ENCODE measurements around the gene SARNP. TPM values are rescaled to one million over a fixed set of nuclear protein-coding genes. Genes with fewer than 3 reads are reported as not detected.
A peak's percentile ranks its signal among the peaks of the same experiment; 100 is the strongest.

The SARNP gene
- total and polyA plus RNA-seq, 9 of the 15 experiments (the other 6 are each of a cell fraction or from before 2014, with no cell fraction given): 70.1 to 400 (median 198) TPM

- TF ChIP-seq EZH2 (IDR thresholded peaks at IDR 0.05; ENCODE audit: borderline replicate concordance, low read depth, low read length): no peak
- TF ChIP-seq HMGXB4 (CRISPR knock-in tag; IDR thresholded peaks at IDR 0.05): no peak
- TF ChIP-seq TCF7 (IDR thresholded peaks at IDR 0.05; ENCODE audit: borderline replicate concordance): no peak
- no peak for TF ChIP-seq NCOA6 (IDR thresholded peaks at IDR 0.05)
- 0 out of 2 replicates have a peak, but pooled peaks have one; percentile 41 for TF ChIP-seq KHSRP (IDR thresholded peaks at IDR 0.05)
- TF ChIP-seq MTA1 (IDR thresholded peaks at IDR 0.05; ENCODE audit: borderline replicate concordance): peak; percentile 87
- TF ChIP-seq MAZ (CRISPR knock-in tag; conservative IDR thresholded peaks at IDR 0.05 in 1 of 2, IDR thresholded peaks at IDR 0.05 in 1 of 2): peak; percentile 70 to 79
- TF ChIP-seq NFRKB (IDR thresholded peaks at IDR 0.05; ENCODE audit: low read depth): peak; percentile 67; the same call in 1 of the 2 replicates
- TF ChIP-seq HDAC1 (IDR thresholded peaks at IDR 0.05): peak in 1 of 2 experiments; percentile 94; a peak in 2 of 4 replicates
- no peak for TF ChIP-seq MCM2 (IDR thresholded peaks at IDR 0.05; ENCODE audit: low read depth)
- TF ChIP-seq RFX1 (IDR thresholded peaks at IDR 0.05): no peak
- peak; percentile 75; the same call in 1 of the 2 replicates for TF ChIP-seq NFATC3 (IDR thresholded peaks at IDR 0.05)
- TF ChIP-seq BCOR (IDR thresholded peaks at IDR 0.05): peak; percentile 83
- no peak for TF ChIP-seq GABPA (tag; conservative IDR thresholded peaks at IDR 0.05; ENCODE audit: low read depth)
- no peak for TF ChIP-seq ZNF707 (CRISPR knock-in tag; conservative IDR thresholded peaks at IDR 0.05)
- TF ChIP-seq ZNF175 (CRISPR knock-in tag; IDR thresholded peaks at IDR 0.05; ENCODE audit: low read depth): no peak
- TF ChIP-seq TRIM25 (IDR thresholded peaks at IDR 0.05; ENCODE audit: borderline replicate concordance): peak; percentile 98; the same call in 1 of the 2 replicates
- TF ChIP-seq ZNF507 (tag; conservative IDR thresholded peaks at IDR 0.05): no peak
- no peak for TF ChIP-seq ATF1 (CRISPR knock-in tag; IDR thresholded peaks at IDR 0.05)
- TF ChIP-seq ATF1 (tag; IDR thresholded peaks at IDR 0.05): peak; percentile 30
- TF ChIP-seq ATF2 (CRISPR knock-in tag; IDR thresholded peaks at IDR 0.05): no peak
- no peak for TF ChIP-seq E2F1 (CRISPR knock-in tag; IDR thresholded peaks at IDR 0.05)
- no peak for TF ChIP-seq FIP1L1 (IDR thresholded peaks at IDR 0.05; ENCODE audit: low read depth, low read length, poor library complexity, severe bottlenecking)
- TF ChIP-seq ZNF699 (CRISPR knock-in tag; IDR thresholded peaks at IDR 0.05; ENCODE audit: insufficient replicate concordance): no peak
- no peak for TF ChIP-seq RFX7 (CRISPR knock-in tag; IDR thresholded peaks at IDR 0.05)
These were observed 74.7 kb downstream of the SARNP start, which contains the start of gene GDF11 (continued) for GRCh38 chr12:55742719-55743405.

Measured in K562 (cell line).